Measurements from ENCODE around the gene LDB2. TPM values are rescaled to one million over a fixed set of nuclear protein-coding genes. Genes with fewer than 3 reads are reported as not detected.

The LDB2 gene
- total and polyA plus RNA-seq, 2 donors (not counting 1 experiment from before 2014, with no cell fraction given), result 41.6 to 78.3 TPM

DNA sequence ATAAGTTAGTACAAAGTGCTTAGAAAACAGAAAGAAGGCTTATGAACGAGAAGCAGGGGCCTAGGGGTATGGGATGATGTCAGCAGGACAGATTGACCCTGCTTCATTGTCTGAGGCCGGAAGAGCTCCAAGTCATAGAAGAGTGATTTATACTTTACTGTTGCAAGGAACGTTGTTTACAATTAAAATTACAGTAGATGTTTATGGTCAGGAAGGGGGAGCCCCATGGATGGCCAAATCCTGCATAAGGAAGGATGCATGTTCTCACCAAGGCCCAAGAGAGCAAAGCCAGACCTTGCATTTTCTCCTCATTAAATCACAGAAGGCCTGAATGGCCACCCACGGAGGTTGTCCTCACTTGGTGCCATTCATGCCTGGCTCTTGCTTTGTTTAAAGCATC is 115.3 kb downstream of the LDB2 start:
- Histone ChIP-seq H3K9ac (ENCODE audit: insufficient read depth, low read length) (no peak overlapping the region), H3K4me2 (ENCODE audit: extremely low read depth, insufficient read depth, low read length) (no peak overlapping the region), H3K4me1 (ENCODE audit: control insufficient read depth, extremely low read depth, insufficient read depth, low read length) (peaks cover 9% of the 10 kb centered on the region), H3K36me3 (ENCODE audit: control insufficient read depth, insufficient read depth, low read length) (no peaks in the 10 kb centered on the region), H3K27ac (ENCODE audit: insufficient read depth, low read length) (no peak overlapping the region), H4K20me1 (ENCODE audit: control insufficient read depth, extremely low read depth, insufficient read depth, low read length) (no peaks in the 10 kb centered on the region), H3K4me3 (replicated peaks in 1 of 4; ENCODE audit: control extremely low read depth in 1 of 4, insufficient read depth in 1 of 4, low read depth in 3 of 4, low read length in 4 of 4) (no peak overlapping the region), H3K9me3 (ENCODE audit: control insufficient read depth, insufficient read depth, low read depth, low read length) (no peaks in the 10 kb centered on the region), H3K79me2 (ENCODE audit: control insufficient read depth, insufficient read depth, low read length) (no peaks in the 10 kb centered on the region), H2AFZ (ENCODE audit: low read length) (no peak overlapping the region), H3K27me3 (ENCODE audit: control insufficient read depth, insufficient read depth, low read length) (no peaks in the 10 kb centered on the region)
- DNase-seq (ENCODE audit: low read depth in 2 of 2), result peak in 1 of 2 donors; percentile 40
- TF ChIP-seq, protein P1, sequence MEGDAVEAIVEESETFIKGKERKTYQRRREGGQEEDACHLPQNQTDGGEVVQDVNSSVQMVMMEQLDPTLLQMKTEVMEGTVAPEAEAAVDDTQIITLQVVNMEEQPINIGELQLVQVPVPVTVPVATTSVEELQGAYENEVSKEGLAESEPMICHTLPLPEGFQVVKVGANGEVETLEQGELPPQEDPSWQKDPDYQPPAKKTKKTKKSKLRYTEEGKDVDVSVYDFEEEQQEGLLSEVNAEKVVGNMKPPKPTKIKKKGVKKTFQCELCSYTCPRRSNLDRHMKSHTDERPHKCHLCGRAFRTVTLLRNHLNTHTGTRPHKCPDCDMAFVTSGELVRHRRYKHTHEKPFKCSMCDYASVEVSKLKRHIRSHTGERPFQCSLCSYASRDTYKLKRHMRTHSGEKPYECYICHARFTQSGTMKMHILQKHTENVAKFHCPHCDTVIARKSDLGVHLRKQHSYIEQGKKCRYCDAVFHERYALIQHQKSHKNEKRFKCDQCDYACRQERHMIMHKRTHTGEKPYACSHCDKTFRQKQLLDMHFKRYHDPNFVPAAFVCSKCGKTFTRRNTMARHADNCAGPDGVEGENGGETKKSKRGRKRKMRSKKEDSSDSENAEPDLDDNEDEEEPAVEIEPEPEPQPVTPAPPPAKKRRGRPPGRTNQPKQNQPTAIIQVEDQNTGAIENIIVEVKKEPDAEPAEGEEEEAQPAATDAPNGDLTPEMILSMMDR (conservative IDR thresholded peaks at IDR 0.05 in 1 of 2, IDR thresholded peaks at IDR 0.05 in 1 of 2; ENCODE audit: low read depth in 1 of 2, low read length in 2 of 2), result no peak
- no peak for TF ChIP-seq EZH2 (IDR thresholded peaks at IDR 0.05; ENCODE audit: low read length, missing control alignments)

DNA sequence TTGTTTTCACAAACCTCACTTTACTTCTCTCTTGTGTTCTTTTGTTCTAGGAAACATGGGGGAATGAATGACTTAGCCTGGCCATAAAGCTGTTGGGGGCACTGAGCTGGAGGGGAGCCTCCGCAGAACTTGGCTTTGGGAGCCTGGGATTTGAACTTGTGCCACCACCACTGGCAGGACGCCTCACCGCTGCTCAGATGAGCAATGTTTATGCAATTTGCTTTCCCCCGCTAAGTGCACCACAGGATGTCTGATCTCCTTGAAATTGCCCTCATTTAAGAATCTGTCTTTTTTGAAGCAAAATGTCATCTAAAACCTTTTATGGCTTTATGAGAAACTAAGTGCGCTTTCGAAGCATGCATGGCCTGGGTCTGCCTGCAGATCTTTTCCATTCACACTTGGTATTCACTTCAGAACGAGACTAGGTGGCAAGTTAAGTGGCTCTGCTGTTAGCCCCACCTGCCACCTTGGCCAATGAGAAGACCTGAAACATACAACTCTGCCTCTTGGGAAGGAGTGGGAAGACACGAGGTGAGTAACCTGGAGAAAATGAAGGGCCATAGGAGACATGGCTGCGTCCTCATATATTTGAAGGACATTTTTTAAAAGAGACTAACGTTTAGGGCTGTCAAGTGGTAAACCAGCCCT is 119.3 kb downstream of the LDB2 start:
- no peaks in the 10 kb centered on the region for H3K27me3 ChIP-seq (ENCODE audit: control insufficient read depth, insufficient read depth, low read length)
- H3K4me2 ChIP-seq (ENCODE audit: extremely low read depth, insufficient read depth, low read length), result no peak overlapping the region
- H3K9me3 ChIP-seq (ENCODE audit: control insufficient read depth, insufficient read depth, low read depth, low read length), result no peaks in the 10 kb centered on the region
- no peak overlapping the region for H2AFZ ChIP-seq (ENCODE audit: low read length)
- H3K27ac ChIP-seq (ENCODE audit: insufficient read depth, low read length), result no peak overlapping the region
- no peaks in the 10 kb centered on the region for H3K79me2 ChIP-seq (ENCODE audit: control insufficient read depth, insufficient read depth, low read length)
- H3K9ac ChIP-seq (ENCODE audit: insufficient read depth, low read length), result no peak overlapping the region
- H3K4me1 ChIP-seq (ENCODE audit: control insufficient read depth, extremely low read depth, insufficient read depth, low read length), result peaks cover 2% of the 10 kb centered on the region
- peak; percentile 57 to 89 for DNase-seq (ENCODE audit: low read depth in 2 of 2)
- H3K36me3 ChIP-seq (ENCODE audit: control insufficient read depth, insufficient read depth, low read length), result no peaks in the 10 kb centered on the region
- no peak for TF ChIP-seq EZH2 (IDR thresholded peaks at IDR 0.05; ENCODE audit: low read length, missing control alignments)
- TF ChIP-seq, protein P1 (conservative IDR thresholded peaks at IDR 0.05 in 1 of 2, IDR thresholded peaks at IDR 0.05 in 1 of 2; ENCODE audit: low read depth in 1 of 2, low read length in 2 of 2), result no peak
- H4K20me1 ChIP-seq (ENCODE audit: control insufficient read depth, extremely low read depth, insufficient read depth, low read length), result no peaks in the 10 kb centered on the region
- no peak overlapping the region for H3K4me3 ChIP-seq (replicated peaks in 1 of 4; ENCODE audit: control extremely low read depth in 1 of 4, insufficient read depth in 1 of 4, low read depth in 3 of 4, low read length in 4 of 4)

DNA sequence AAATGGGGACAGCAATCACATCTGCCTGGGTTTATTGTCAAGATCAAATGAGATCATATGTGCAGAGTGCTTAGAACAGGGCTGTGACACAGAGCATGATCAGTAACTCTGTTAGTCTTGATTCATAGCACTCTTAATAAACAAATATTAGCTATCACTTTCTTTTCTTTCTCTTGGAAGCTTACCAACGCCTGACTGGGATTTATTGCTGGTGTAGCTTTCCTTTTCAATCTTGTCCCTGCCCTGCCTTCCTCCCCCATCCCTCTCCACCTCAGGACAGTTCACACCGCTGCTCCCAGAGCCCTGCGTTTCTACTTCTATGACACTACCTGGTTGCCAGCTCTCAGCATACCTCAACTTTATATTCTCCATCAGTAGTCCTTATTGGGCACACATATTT is 120.7 kb downstream of the LDB2 start:
- no peak overlapping the region for H2AFZ ChIP-seq (ENCODE audit: low read length)
- no peak for TF ChIP-seq EZH2 (IDR thresholded peaks at IDR 0.05; ENCODE audit: low read length, missing control alignments)
- TF ChIP-seq, protein P1 (conservative IDR thresholded peaks at IDR 0.05 in 1 of 2, IDR thresholded peaks at IDR 0.05 in 1 of 2; ENCODE audit: low read depth in 1 of 2, low read length in 2 of 2), result no peak
- H3K27ac ChIP-seq (ENCODE audit: insufficient read depth, low read length), result no peak overlapping the region
- H3K4me3 ChIP-seq (replicated peaks in 1 of 4; ENCODE audit: control extremely low read depth in 1 of 4, insufficient read depth in 1 of 4, low read depth in 3 of 4, low read length in 4 of 4), result no peak overlapping the region
- no peaks in the 10 kb centered on the region for H3K4me1 ChIP-seq (ENCODE audit: control insufficient read depth, extremely low read depth, insufficient read depth, low read length)
- no peak for DNase-seq (ENCODE audit: low read depth in 2 of 2)
- no peaks in the 10 kb centered on the region for H3K27me3 ChIP-seq (ENCODE audit: control insufficient read depth, insufficient read depth, low read length)
- no peaks in the 10 kb centered on the region for H4K20me1 ChIP-seq (ENCODE audit: control insufficient read depth, extremely low read depth, insufficient read depth, low read length)
- no peaks in the 10 kb centered on the region for H3K36me3 ChIP-seq (ENCODE audit: control insufficient read depth, insufficient read depth, low read length)
- no peaks in the 10 kb centered on the region for H3K9me3 ChIP-seq (ENCODE audit: control insufficient read depth, insufficient read depth, low read depth, low read length)
- H3K79me2 ChIP-seq (ENCODE audit: control insufficient read depth, insufficient read depth, low read length), result no peaks in the 10 kb centered on the region
- no peak overlapping the region for H3K4me2 ChIP-seq (ENCODE audit: extremely low read depth, insufficient read depth, low read length)
- no peak overlapping the region for H3K9ac ChIP-seq (ENCODE audit: insufficient read depth, low read length)
